ENCODE data around the gene MAP3K2. TPM values are rescaled to one million over a fixed set of nuclear protein-coding genes. Genes with fewer than 3 reads are reported as not detected.

Gene MAP3K2
- total and polyA plus RNA-seq, 9 donors: 10.8 to 28.4 (median 16.2) TPM

DNA sequence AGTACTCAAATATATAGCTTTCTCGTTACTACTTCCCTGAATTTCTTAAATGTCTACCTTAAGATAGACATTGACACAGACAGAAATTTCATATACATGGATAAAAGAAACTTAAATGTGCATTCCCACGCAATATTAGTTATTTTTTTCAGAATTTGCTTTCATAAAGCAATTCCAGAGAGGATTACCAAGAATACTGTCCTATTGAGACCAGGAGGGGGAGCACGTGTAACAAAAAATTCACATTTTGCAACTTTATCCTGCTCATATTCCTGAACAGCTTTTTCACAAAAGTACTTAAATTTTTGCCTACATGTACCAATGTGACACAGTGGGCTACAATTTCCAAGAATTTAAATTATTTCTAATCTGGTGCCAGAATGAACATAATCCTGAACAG lies 63.1 kb downstream of the MAP3K2 start:
- peaks cover 9% of the 10 kb centered on the region for H3K9me3 ChIP-seq (replicated peaks; ENCODE audit: control insufficient read depth, low read depth, low read length)
- peaks cover 23% of the 10 kb centered on the region for H3K36me3 ChIP-seq (ENCODE audit: control insufficient read depth, insufficient read depth, low read length)
- no peaks in the 10 kb centered on the region for H3K4me1 ChIP-seq (ENCODE audit: control insufficient read depth, insufficient read depth, low read length)
- H3K4me3 ChIP-seq (ENCODE audit: low read length): no peak overlapping the region
- H3K27me3 ChIP-seq (ENCODE audit: control insufficient read depth, insufficient read depth, low read length): no peaks in the 10 kb centered on the region
- no peak overlapping the region for H3K27ac ChIP-seq (ENCODE audit: low read length)
- WGBS (ENCODE audit: insufficient coverage): no CpG with 5 or more reads among the region's 3 CpGs
- peak; percentile 64 for DNase-seq

DNA sequence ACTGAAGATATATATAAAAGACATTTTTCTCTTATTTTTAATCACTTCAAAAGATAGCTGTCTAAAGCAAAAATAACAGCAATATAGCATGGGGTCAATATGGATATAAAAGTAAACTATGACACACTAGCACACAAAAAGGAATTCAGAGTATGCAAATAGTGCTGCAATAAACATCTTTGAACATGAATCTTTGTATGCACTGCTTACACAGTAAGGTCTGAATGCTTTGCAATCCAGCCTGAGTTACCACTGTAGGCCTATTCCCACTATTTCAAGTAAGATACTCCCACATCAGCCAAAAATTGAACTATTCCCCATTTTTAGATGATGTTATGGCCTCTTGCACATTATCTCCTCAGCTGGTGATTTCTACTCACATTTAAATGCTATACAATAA lies 66.5 kb downstream of the MAP3K2 start:
- Histone ChIP-seq H3K27me3 (ENCODE audit: control insufficient read depth, insufficient read depth, low read length) (no peaks in the 10 kb centered on the region), H3K4me3 (ENCODE audit: low read length) (no peak overlapping the region), H3K27ac (ENCODE audit: low read length) (no peak overlapping the region), H3K9me3 (replicated peaks; ENCODE audit: control insufficient read depth, low read depth, low read length) (peaks cover 9% of the 10 kb centered on the region), H3K36me3 (ENCODE audit: control insufficient read depth, insufficient read depth, low read length) (peaks cover 40% of the 10 kb centered on the region), H3K4me1 (ENCODE audit: control insufficient read depth, insufficient read depth, low read length) (no peaks in the 10 kb centered on the region)
- DNase-seq: no peak

DNA sequence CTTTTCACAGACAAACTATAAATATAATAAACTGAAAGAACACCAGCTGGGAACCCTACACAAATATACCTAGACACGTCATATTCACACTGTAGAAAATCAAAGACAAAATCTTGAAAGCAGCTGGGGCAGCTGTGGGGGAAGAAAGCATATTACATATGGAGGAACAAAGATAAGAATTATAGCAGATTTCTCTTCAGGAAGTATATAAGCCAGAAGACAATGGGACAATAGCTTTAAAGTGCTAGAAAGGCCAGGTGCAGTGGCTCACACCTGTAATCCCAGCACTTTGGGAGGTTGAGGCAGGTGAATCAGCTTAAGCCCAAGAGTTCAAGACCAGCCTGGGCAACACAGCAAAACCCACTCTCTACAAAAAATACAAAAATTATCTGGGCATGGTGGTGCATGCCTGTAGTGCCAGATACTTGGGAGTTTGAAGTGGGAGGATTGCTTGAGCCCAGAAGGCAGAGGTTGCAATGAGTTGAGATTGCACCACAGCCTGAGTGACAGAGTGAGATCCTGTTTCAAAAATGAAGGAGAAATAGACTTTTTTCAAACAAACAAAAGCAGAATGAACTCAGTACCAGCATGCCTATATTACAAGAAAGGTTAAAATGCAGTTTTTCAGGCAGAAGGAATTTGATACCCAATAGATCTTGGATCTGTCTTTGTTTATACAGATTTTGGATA lies 67.0 kb downstream of the MAP3K2 start:
- Histone ChIP-seq H3K27me3 (ENCODE audit: control insufficient read depth, insufficient read depth, low read length) (no peaks in the 10 kb centered on the region), H3K9me3 (replicated peaks; ENCODE audit: control insufficient read depth, low read depth, low read length) (peaks cover 9% of the 10 kb centered on the region), H3K36me3 (ENCODE audit: control insufficient read depth, insufficient read depth, low read length) (peaks cover 42% of the 10 kb centered on the region), H3K4me3 (ENCODE audit: low read length) (no peak overlapping the region), H3K27ac (ENCODE audit: low read length) (no peak overlapping the region), H3K4me1 (ENCODE audit: control insufficient read depth, insufficient read depth, low read length) (no peaks in the 10 kb centered on the region)
- WGBS (ENCODE audit: insufficient coverage): no CpG with 5 or more reads among the region's 1 CpG
- DNase-seq: no peak

DNA sequence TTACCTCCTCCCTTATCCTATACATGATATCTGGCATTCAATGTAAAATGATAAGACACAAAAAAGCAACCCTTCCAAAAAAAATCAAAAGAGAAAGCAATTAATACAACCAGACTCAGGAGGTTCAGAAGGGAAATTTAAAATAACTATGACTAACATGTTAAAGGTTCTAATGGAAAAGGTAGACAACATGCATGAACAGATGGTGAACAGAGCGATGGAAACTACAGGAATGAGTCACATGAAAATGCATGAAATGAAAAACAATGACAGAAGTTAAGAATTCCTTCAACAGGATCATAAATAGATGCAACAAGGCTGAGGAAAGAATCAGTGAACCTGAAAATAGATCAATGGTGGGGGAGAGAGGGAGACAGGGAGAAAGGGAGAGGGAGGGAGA lies 67.7 kb downstream of the MAP3K2 start:
- DNase-seq: no peak
- Histone ChIP-seq H3K4me1 (ENCODE audit: control insufficient read depth, insufficient read depth, low read length) (no peaks in the 10 kb centered on the region), H3K36me3 (ENCODE audit: control insufficient read depth, insufficient read depth, low read length) (peaks cover 47% of the 10 kb centered on the region), H3K27me3 (ENCODE audit: control insufficient read depth, insufficient read depth, low read length) (no peaks in the 10 kb centered on the region), H3K9me3 (replicated peaks; ENCODE audit: control insufficient read depth, low read depth, low read length) (peaks cover 9% of the 10 kb centered on the region), H3K27ac (ENCODE audit: low read length) (no peak overlapping the region), H3K4me3 (ENCODE audit: low read length) (no peak overlapping the region)
- WGBS (ENCODE audit: insufficient coverage): no CpG with 5 or more reads among the region's 1 CpG

DNA sequence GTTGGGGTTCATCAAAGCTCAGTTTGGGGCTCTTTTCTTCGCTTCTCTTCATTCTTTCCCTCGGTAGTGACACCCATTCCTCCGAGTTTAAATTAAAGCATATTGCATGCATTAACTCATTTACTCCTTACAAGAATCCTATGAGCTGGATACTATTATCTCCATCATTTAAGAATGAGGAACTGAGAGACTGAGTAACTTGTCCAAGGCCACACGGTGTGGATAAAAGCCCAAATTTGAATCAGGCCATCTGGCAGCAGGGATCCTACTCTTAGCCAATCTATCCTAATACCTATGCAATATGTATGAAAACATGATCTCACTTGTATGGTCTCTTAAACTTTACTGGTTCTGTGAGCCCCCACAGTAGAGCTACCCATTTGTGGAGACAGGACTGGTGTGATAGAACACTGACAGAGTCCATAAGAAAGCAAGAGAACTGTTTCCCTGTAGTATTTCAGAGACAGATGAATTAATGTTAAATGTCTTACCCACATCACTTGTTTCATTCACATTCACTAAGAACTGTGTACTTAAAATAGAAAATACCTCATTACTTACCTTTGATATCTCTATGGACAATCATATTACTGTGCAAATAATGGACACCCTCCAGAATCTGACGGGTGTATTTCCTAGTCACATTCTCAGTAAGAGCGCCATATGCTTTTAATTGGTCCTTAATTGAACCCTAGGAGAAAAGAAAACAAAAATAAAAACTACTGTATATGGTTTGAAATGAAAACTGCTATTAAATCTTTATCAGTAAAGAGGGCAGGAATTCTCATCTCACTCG lies 73.4 kb downstream of the MAP3K2 start:
- Histone ChIP-seq H3K36me3 (ENCODE audit: control insufficient read depth, insufficient read depth, low read length) (peaks cover 38% of the 10 kb centered on the region), H3K27me3 (ENCODE audit: control insufficient read depth, insufficient read depth, low read length) (no peaks in the 10 kb centered on the region), H3K9me3 (replicated peaks; ENCODE audit: control insufficient read depth, low read depth, low read length) (no peaks in the 10 kb centered on the region), H3K4me3 (ENCODE audit: low read length) (no peak overlapping the region), H3K4me1 (ENCODE audit: control insufficient read depth, insufficient read depth, low read length) (no peaks in the 10 kb centered on the region), H3K27ac (ENCODE audit: low read length) (no peak overlapping the region)
- DNase-seq: no peak
- WGBS (ENCODE audit: insufficient coverage): no CpG with 5 or more reads among the region's 7 CpGs

DNA sequence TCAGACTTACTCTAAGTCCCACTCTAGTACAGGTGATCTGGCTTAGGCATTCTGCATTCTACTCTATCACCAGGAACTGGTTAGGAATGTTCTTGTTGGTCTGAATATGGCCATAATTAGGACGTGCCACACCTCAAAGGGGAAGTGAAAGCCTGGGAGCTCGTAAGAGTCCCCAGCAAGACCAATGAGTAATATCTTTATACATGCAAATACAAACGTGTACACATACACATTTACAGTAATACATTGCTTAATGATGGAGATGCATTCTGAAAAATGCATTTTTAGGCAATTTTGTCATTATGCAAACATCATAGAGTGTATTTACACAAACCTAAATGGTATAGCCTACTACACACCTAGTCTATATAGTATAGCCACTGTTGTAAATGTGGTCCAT lies 74.4 kb downstream of the MAP3K2 start:
- no peaks in the 10 kb centered on the region for H3K4me1 ChIP-seq (ENCODE audit: control insufficient read depth, insufficient read depth, low read length)
- H3K27ac ChIP-seq (ENCODE audit: low read length): no peak overlapping the region
- no peak for DNase-seq
- no CpG with 5 or more reads among the region's 3 CpGs for WGBS (ENCODE audit: insufficient coverage)
- H3K9me3 ChIP-seq (replicated peaks; ENCODE audit: control insufficient read depth, low read depth, low read length): no peaks in the 10 kb centered on the region
- peaks cover 34% of the 10 kb centered on the region for H3K36me3 ChIP-seq (ENCODE audit: control insufficient read depth, insufficient read depth, low read length)
- H3K4me3 ChIP-seq (ENCODE audit: low read length): no peak overlapping the region
- H3K27me3 ChIP-seq (ENCODE audit: control insufficient read depth, insufficient read depth, low read length): no peaks in the 10 kb centered on the region

DNA sequence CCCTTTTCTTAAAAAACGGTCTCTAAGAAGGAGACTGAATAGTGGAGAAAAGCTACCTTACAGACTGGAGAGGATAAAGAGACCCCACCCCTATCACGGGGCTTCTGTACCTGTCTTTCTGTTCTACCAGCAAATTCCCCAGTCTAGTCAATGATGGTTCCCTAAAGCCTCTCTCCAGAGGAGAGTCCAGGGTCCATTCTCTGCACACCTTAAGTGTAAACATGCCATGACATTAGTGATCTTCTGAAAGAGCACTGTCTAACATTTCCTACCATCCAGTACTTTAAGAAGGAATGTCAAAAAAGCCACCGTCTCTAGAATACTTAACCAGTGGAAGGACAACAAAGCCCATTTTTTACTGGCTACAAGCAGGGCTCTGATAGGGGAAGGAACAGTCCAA lies 76.8 kb downstream of the MAP3K2 start:
- Histone ChIP-seq H3K4me1 (ENCODE audit: control insufficient read depth, insufficient read depth, low read length) (no peaks in the 10 kb centered on the region), H3K4me3 (ENCODE audit: low read length) (no peak overlapping the region), H3K27ac (ENCODE audit: low read length) (no peak overlapping the region), H3K9me3 (replicated peaks; ENCODE audit: control insufficient read depth, low read depth, low read length) (no peaks in the 10 kb centered on the region), H3K27me3 (ENCODE audit: control insufficient read depth, insufficient read depth, low read length) (no peaks in the 10 kb centered on the region), H3K36me3 (ENCODE audit: control insufficient read depth, insufficient read depth, low read length) (peaks cover 33% of the 10 kb centered on the region)
- WGBS (ENCODE audit: insufficient coverage): 100% methylated on average over 1 of the region's 3 CpGs
- no peak for DNase-seq

DNA sequence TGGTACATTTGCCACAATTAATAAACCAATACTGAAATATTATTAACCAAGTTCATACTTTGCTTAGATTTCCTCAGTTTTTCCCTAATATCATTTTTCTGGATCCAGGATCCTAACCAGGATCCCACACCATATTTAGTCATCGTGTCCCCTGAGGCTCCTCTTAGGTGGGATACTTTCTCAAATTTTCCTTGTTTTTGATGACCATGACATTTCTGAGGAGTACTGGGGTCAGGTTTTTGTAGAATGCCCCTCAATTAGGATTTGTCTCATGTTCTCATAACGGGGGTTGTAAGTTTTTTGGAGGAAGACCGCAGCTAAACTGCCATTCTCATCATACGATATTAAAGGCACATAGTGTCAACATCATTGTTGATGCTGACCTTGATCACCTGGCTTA lies 78.3 kb downstream of the MAP3K2 start:
- Histone ChIP-seq H3K27me3 (ENCODE audit: control insufficient read depth, insufficient read depth, low read length) (no peaks in the 10 kb centered on the region), H3K4me1 (ENCODE audit: control insufficient read depth, insufficient read depth, low read length) (no peaks in the 10 kb centered on the region), H3K27ac (ENCODE audit: low read length) (no peak overlapping the region), H3K9me3 (replicated peaks; ENCODE audit: control insufficient read depth, low read depth, low read length) (no peaks in the 10 kb centered on the region), H3K4me3 (ENCODE audit: low read length) (no peak overlapping the region), H3K36me3 (ENCODE audit: control insufficient read depth, insufficient read depth, low read length) (peaks cover 29% of the 10 kb centered on the region)
- no CpG with 5 or more reads among the region's 4 CpGs for WGBS (ENCODE audit: insufficient coverage)
- DNase-seq: no peak

DNA sequence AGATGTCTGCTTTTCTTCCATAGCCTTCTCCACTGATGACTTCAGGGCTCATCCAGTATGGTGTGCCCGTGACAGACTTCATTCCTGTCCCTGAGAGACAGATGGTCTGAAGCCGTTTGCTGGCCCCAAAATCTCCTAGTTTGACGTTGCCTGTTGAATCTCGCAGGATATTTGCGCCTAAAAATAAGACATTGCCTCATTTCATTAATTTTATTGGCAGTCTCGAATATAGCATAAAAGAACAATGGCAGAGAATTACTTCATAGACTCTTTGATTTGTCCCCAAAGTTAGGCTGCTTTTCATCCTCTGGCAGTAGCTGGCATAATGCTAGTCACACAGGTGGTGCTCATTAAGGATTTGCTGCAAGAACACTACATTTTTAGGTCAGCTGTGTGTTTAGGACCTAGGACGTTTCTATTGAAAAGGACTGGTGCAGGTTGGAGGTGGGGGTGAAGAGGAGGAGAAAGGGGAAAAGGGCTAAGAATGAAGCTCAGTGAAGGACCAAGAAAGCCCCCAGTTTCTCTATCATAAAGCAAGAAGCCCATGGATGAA lies 79.1 kb downstream of the MAP3K2 start:
- DNase-seq: no peak
- no peaks in the 10 kb centered on the region for H3K27me3 ChIP-seq (ENCODE audit: control insufficient read depth, insufficient read depth, low read length)
- no peaks in the 10 kb centered on the region for H3K4me1 ChIP-seq (ENCODE audit: control insufficient read depth, insufficient read depth, low read length)
- peaks cover 23% of the 10 kb centered on the region for H3K36me3 ChIP-seq (ENCODE audit: control insufficient read depth, insufficient read depth, low read length)
- 73% methylated on average over 6 of the region's 7 CpGs for WGBS (ENCODE audit: insufficient coverage)
- H3K27ac ChIP-seq (ENCODE audit: low read length): no peak overlapping the region
- H3K4me3 ChIP-seq (ENCODE audit: low read length): no peak overlapping the region
- H3K9me3 ChIP-seq (replicated peaks; ENCODE audit: control insufficient read depth, low read depth, low read length): no peaks in the 10 kb centered on the region

DNA sequence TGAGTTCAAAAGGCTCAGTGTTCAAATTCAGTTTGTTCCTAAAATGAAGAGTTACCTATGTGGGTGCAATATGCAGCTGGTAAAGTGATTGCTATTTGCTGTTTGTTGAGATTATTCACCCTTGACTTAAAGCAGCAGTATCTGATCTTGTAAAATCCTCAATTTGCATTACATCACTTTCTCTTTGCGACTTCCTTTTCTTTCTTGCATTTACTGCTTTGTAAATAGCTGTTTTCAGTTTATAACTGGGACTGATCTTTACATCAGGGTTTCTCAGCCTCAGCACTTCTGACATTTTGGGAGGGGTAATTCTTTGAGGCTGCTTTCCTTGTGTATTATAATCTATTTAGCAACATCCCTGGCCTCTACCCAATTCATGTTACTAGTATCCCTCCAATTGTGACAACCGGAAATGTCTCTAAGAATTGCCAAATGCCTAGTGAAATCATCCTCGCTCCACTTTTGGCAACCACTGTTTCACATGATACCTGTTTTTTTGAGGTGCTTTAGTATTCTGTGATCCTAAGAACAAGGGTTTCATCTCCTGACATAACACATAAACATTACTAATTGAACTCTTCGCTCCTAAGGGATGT lies 81.7 kb downstream of the MAP3K2 start:
- Histone ChIP-seq H3K36me3 (ENCODE audit: control insufficient read depth, insufficient read depth, low read length) (peaks cover 18% of the 10 kb centered on the region), H3K27me3 (ENCODE audit: control insufficient read depth, insufficient read depth, low read length) (no peaks in the 10 kb centered on the region), H3K4me3 (ENCODE audit: low read length) (no peak overlapping the region), H3K9me3 (replicated peaks; ENCODE audit: control insufficient read depth, low read depth, low read length) (no peaks in the 10 kb centered on the region), H3K4me1 (ENCODE audit: control insufficient read depth, insufficient read depth, low read length) (no peaks in the 10 kb centered on the region), H3K27ac (ENCODE audit: low read length) (no peak overlapping the region)
- WGBS (ENCODE audit: insufficient coverage): no CpG with 5 or more reads among the region's 4 CpGs
- DNase-seq: peak; percentile 16

All from muscle of leg (tissue), 11 donors.